ENCODE data around the gene TAF10.

Gene TAF10

GRCh38 chr11:6640985-6641701, 29.1 kb upstream of the TAF10 start:
- no peak for DNase-seq (ENCODE audit: low spot score)

GRCh38 chr11:6640036-6640984, 28.3 kb upstream of the TAF10 start:
- DNase-seq (ENCODE audit: low spot score), result no peak

DNA sequence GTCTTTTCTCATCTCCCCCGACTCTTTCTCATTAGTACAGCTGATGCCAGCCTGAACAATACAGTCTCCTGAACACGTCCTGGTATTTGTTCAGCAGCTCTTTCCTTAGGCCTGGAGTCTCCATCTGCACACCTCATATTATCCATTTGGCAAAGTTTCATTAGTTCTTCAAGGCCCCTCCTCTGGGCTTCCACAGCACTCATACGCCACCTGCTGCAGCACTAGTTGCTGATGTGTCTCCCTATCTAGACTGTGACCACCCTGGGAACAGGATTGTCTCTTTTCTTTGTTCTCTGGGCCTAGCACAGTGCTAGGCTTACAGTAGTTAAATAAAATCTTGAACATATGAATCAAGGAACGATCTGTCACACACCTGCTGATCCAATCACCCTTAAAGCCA, 26.4 kb upstream of the TAF10 start:
- DNase-seq (ENCODE audit: low spot score), result no peak

DNA sequence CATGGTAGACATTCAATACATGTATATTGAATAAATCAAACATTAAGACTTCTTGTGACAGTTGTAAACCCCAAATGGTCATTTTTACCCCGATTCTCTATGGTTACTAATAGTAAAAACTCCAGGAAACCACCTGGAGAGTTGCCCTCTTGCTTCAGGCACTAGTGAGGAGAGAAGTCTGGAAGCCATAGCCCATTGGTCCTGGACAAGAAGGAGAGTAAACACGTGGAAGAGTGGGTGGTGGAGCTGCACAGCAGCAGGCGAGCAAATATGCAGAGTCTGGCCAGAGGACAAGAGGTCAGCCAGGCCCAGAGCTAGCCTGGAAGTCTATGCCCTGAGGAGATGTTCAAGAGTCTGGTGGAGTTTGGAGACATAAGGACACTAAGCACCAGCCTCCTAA, 25.9 kb upstream of the TAF10 start:
- no peak for DNase-seq (ENCODE audit: low spot score)

GRCh38 chr11:6636480-6636879, 24.5 kb upstream of the TAF10 start:
- DNase-seq (ENCODE audit: low spot score), result no peak

DNA sequence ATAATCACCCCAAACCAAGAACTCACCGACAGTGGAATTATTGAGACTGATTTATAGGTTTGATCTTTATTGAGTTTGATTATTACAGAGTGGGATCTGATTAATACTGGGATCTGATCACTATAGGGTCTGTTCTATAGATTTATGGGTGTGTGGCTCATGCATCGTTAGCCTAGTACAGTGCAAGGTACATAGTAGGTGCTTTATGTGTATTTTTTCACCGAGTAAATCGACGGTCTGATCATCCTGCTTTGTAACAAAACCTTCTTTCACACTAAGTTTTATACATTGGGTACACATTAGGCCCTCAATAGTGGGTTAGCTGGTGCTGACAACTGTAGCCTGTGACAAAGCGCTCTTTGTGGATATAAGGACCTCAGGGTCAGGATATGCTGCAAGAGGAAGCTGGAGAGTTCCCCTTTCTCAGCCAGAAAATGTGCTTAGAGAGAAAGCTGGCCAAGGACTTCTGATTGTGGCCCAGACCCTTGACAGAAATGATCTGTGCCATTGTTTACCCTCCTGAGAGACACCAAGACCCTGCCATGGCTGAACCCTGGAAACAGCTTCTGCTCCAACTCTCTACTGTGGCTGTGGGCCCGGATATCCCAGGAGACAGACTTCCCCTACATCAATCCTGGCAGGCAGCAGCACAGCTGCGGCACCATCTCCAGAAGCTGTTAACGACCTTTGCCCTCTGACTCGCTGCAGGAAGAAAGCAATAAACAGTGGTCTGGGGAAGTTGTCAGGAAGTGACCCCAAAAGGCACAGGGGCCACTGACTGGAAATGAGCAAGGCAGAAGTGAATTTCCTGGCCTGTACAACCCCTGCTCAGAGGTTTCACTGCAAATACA, 23.3 kb upstream of the TAF10 start:
- peak; percentile 58 for DNase-seq (ENCODE audit: low spot score)

DNA sequence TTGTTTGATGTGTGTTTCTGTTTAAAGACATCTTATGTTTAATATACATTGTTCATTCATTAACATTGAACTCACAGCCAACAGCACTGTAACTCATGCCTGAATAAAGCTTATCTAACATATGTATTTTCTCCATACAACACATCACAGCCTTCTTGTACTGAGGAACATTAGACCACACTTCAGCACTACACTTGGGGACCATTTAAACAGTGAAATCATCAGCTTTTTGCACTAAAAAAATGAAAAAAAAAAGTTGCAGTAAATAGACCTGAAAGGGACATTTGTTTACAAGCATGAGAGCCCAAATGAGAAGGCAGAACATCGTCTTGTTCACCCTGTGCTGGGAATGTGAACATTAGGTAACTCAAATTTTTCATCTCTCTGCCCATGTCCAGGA, 22.5 kb upstream of the TAF10 start:
- no peak for DNase-seq (ENCODE audit: low spot score)

DNA sequence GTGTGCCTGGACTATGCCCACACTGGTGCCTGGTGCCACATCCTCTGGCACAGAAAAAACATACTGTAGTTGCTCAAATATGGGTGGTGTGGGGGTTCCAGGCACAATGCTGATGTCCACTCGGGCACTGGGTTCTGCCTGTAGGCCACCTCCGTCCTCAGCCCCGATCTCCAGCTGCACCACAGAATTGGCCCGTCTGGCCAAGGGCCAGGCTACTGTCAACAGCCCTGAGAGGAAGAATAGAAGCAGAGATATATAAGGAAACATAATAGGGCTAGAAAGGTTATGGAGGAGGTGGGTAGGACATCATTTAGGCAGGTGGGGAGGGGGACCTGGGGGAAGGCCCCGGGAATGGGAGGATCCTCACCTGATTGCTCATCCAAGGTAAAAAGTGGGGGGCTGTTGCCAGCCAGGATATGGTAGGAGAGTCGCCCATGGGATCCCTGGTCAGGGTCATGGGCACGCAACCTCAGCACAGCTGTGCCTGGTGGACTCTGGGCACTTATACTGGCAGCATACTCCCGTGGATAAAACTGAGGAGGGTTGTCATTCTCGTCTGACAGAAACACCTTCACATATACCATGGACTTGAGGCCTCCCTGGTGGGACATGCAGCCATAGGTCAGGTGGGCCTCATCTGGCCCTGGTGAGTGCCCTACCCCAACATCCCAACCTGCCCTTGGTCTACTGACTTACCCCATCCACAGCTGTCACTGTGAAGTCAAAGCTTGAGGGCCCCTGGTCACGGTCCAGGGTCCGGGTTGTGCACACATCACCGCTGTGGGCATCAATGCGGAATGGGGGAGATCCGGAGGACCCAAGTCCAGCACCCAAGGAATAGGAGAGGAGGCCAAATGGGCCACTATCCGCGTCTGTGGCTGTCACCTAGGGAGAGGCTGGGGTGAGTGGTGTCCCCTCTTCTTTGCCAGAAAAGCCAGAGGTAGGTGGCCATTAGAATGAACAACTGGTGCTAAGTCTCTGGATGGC, 21.7 kb upstream of the TAF10 start:
- DNase-seq (ENCODE audit: low spot score), result no peak

- no peak for DNase-seq (ENCODE audit: low spot score)
Measured at GRCh38 chr11:6632116-6633073, 20.4 kb upstream of the TAF10 start.

GRCh38 chr11:6631361-6631890, 19.4 kb upstream of the TAF10 start:
- no peak for DNase-seq (ENCODE audit: low spot score)

- DNase-seq (ENCODE audit: low spot score), result no peak
Measured at GRCh38 chr11:6630632-6631291, 18.7 kb upstream of the TAF10 start.

- DNase-seq (ENCODE audit: low spot score), result no peak
Measured at GRCh38 chr11:6629892-6630631, 18.0 kb upstream of the TAF10 start.

DNA sequence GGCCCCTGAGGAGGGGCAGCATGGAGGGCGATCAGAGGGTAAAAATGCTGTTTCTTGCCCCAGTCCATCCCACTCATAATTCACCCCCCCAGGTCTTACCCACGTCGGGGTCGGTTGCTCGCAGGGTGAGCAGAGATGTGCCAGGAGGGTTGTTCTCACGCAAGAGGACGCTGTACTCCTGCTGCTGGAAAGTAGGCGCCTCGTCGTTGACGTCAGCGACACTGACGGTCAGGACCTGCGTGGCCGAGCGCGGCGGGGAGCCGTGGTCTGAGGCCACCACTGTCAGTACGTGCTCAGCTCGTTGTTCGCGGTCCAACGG, 17.5 kb upstream of the TAF10 start:
- no peak for DNase-seq (ENCODE audit: low spot score)

DNA sequence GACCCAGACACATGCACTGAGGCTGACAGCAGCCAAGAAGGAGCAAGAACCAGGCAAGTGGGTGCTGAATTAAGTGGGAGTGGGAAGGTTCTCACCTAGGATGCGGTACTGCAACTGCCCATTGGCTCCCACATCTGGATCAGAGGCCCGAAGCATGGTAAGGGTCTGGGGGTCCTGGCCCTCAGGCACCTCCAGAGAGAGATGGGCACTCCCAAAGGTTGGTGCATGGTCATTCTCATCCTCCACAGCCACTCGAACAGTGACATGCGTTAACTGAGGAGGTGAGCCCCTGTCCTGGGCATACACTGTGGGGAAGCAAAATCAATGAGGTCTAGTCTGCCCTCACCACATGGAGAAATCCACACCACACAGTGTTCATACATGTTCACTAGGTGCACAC, 16.5 kb upstream of the TAF10 start:
- DNase-seq (ENCODE audit: low spot score), result no peak

- DNase-seq (ENCODE audit: low spot score), result no peak
Measured at GRCh38 chr11:6627762-6628241, 15.8 kb upstream of the TAF10 start.

DNA sequence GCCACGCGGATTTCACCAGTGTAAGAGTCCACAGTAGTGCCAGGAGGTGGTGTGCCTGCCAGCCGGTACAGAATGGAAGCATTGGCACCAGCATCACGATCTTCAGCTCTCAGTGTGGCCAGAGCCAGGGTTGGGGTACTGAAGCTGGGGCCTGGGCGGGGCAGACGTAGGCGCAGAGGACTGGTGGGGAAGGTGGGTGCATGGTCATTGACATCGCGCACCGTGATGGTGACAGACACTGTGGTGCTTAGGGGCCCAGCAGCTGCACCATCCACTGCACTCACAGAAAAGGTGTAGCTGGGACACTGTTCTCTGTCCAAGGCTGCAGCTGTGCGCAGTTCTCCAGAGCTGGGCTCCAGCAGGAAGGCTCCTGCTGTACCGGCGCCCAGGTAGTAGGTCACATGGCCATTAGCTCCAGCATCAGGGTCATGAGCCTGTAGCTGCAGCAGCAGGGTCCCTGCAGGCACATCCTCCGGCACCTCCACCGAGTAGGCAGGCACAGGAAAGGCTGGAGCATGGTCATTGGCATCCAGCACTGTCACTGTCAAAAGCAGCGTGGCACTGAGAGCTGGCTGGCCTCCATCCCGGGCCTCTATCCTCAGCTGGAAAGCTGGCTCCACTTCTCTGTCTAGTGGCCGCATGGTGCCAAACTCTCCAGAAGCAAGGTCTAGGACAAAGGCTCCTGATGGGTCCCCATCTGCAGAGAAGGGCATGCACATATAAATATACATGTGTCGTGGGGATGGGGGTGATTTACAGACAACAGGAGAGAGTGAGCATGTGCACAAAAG, 15.2 kb upstream of the TAF10 start:
- no peak for DNase-seq (ENCODE audit: low spot score)

GRCh38 chr11:6625832-6626420, 13.9 kb upstream of the TAF10 start:
- DNase-seq (ENCODE audit: low spot score), result no peak

Data from LoVo (cell line).